Trophoblast cell (in vitro differentiated cells and primary cell): Measurements from ENCODE around the gene LRCOL1.
A peak's percentile ranks its signal among the peaks of the same experiment; 100 is the strongest.

ENCODE experiments used
- DNase-seq, 2 donors: peaks; one replicate each; pipeline ENCODE4 v3.0.0-alpha.2; 2016
- H2AFZ ChIP-seq: 2 replicates; pipeline ENCODE4 v1.6.1; 2013; ENCODE audit warnings: low read length, moderate library complexity, mild to moderate bottlenecking; ENCODE audit not compliant: insufficient read depth, poor library complexity
- H2AK5ac ChIP-seq: 2 replicates; pipeline ENCODE4 v1.6.1; 2013; ENCODE audit warnings: mild to moderate bottlenecking, low read length
- H2BK120ac ChIP-seq: 2 replicates; pipeline ENCODE4 v1.6.1; 2013; ENCODE audit warnings: low read length, mild to moderate bottlenecking, moderate library complexity; ENCODE audit not compliant: insufficient read depth, poor library complexity
- H2BK12ac ChIP-seq: 2 replicates; pipeline ENCODE4 v1.6.1; 2013; ENCODE audit warnings: mild to moderate bottlenecking, low read length, moderate library complexity
- H2BK5ac ChIP-seq: 2 replicates; pipeline ENCODE4 v1.6.1; 2013; ENCODE audit warnings: low read length, low read depth, moderate library complexity, mild to moderate bottlenecking; ENCODE audit not compliant: poor library complexity
- H3K14ac ChIP-seq: 2 replicates; pipeline ENCODE4 v1.6.1; 2013; ENCODE audit warnings: mild to moderate bottlenecking, low read length
- H3K18ac ChIP-seq: 2 replicates; pipeline ENCODE4 v1.6.1; 2013; ENCODE audit warnings: mild to moderate bottlenecking, low read length
- H3K23ac ChIP-seq: 2 replicates; pipeline ENCODE4 v1.6.1; 2013; ENCODE audit warnings: low read length
- H3K27ac ChIP-seq: 2 replicates; pipeline ENCODE4 v1.5.1; 2013; ENCODE audit warnings: low read depth, mild to moderate bottlenecking, inconsistent platforms, low read length, moderate library complexity
- H3K27me3 ChIP-seq: 2 replicates; pipeline ENCODE4 v1.6.1; 2013; ENCODE audit warnings: inconsistent platforms, mild to moderate bottlenecking, low read length, moderate library complexity; ENCODE audit not compliant: insufficient read depth
- H3K36me3 ChIP-seq, 2 experiments: 1 replicate in 1 of 2; 2 replicates in 1 of 2; pipeline ENCODE4 v1.6.1; 2013; ENCODE audit warnings: low read length in 2 of 2, mild to moderate bottlenecking in 2 of 2, moderate library complexity in 1 of 2; ENCODE audit not compliant: insufficient read depth in 2 of 2, control insufficient read depth in 1 of 2
- H3K4ac ChIP-seq: 2 replicates; pipeline ENCODE4 v1.6.1; 2013; ENCODE audit warnings: low read depth, mild to moderate bottlenecking, low read length, moderate library complexity
- H3K4me1 ChIP-seq, 2 experiments: 1 replicate in 1 of 2; 2 replicates in 1 of 2; pipeline ENCODE4 v1.6.1; 2013; ENCODE audit warnings: low read length in 2 of 2, mild to moderate bottlenecking in 2 of 2, moderate library complexity in 1 of 2; ENCODE audit not compliant: insufficient read depth in 2 of 2, control insufficient read depth in 1 of 2
- H3K4me2 ChIP-seq: 2 replicates; pipeline ENCODE4 v1.6.1; 2013; ENCODE audit warnings: inconsistent platforms, mild to moderate bottlenecking, low read length, moderate library complexity
- H3K4me3 ChIP-seq: 2 replicates; pipeline ENCODE4 v1.5.1; 2013; ENCODE audit warnings: mild to moderate bottlenecking, low read depth, low read length, inconsistent platforms
- H3K79me1 ChIP-seq: one replicate; pipeline ENCODE4 v1.6.1; 2013; ENCODE audit warnings: low read length
- H3K79me2 ChIP-seq: 2 replicates; pipeline ENCODE4 v1.6.1; 2013; ENCODE audit warnings: low read length, mild to moderate bottlenecking; ENCODE audit not compliant: control insufficient read depth, insufficient read depth, poor library complexity
- H3K9ac ChIP-seq: 2 replicates; pipeline ENCODE4 v1.6.1; 2013; ENCODE audit warnings: mild to moderate bottlenecking, low read length
- H3K9me3 ChIP-seq: 2 replicates; pipeline ENCODE4 v1.6.1; 2013; ENCODE audit warnings: low read depth, mild to moderate bottlenecking, control low read depth, inconsistent platforms, low read length; ENCODE audit not compliant: insufficient read depth
- H4K12ac ChIP-seq: 2 replicates; pipeline ENCODE4 v1.6.1; 2013; ENCODE audit warnings: low read depth, mild to moderate bottlenecking, low read length, moderate library complexity
- H4K8ac ChIP-seq: 2 replicates; pipeline ENCODE4 v1.6.1; 2013; ENCODE audit warnings: low read depth, mild to moderate bottlenecking, low read length, moderate library complexity
- H4K91ac ChIP-seq: one replicate; pipeline ENCODE4 v1.6.1; 2013; ENCODE audit warnings: low read depth, mild to moderate bottlenecking, low read length, moderate library complexity
- WGBS: extraction: QIAGEN DNeasy Blood & Tissue Kit; methylation state at CpG from one replicate; pipeline ENCODE4 v1.1.7; 2013; ENCODE audit warnings: missing lambda C conversion rate; ENCODE audit not compliant: insufficient read length, insufficient coverage; ENCODE audit errors: extremely low coverage; 5-methylcytosine and 5-hydroxymethylcytosine counted together

LRCOL1 gene

DNA sequence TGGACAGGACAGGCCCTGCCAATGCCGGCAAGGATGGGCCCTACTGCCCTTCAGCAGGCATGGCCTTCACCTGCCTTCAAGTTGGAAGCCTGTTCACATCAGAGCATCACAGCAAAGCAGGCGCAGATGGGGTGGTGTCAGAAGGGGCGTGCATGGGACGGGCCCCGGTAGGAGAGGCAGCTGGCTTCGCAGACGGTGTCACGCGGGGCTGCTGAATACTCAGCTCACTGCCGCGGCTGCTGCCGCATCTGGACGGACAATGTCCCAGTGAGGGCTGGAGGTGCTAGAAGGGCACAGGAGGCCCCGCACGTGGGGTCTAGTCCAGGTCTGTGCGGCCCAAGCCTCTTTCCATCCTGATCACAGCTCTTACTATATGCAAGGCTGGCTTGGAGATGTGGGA lies 42.1 kb downstream of the LRCOL1 start:
- Histone ChIP-seq H2BK120ac (no peak overlapping the region), H3K27me3 (no peaks in the 10 kb centered on the region), H3K4ac (no peak overlapping the region), H3K4me1 (no peaks in the 10 kb centered on the region), H3K27ac (no peak overlapping the region), H3K9me3 (peaks cover 8% of the 10 kb centered on the region), H4K8ac (no peak overlapping the region), H2AK5ac (no peak overlapping the region), H3K23ac (no peak overlapping the region), H4K91ac (no peak overlapping the region), H3K4me3 (no peak overlapping the region), H2BK5ac (no peak overlapping the region), H2AFZ (no peak overlapping the region), H4K12ac (no peak overlapping the region), H3K79me2 (no peaks in the 10 kb centered on the region), H3K9ac (no peak overlapping the region), H3K14ac (no peak overlapping the region), H3K4me2 (no peak overlapping the region), H3K79me1 (no peaks in the 10 kb centered on the region), H3K36me3 (peaks cover 37 to 63% of the 10 kb centered on the region in 2 experiments), H3K18ac (no peak overlapping the region), H2BK12ac (no peak overlapping the region)
- no peak for DNase-seq
- WGBS: no CpG with 5 or more reads among the region's 16 CpGs

DNA sequence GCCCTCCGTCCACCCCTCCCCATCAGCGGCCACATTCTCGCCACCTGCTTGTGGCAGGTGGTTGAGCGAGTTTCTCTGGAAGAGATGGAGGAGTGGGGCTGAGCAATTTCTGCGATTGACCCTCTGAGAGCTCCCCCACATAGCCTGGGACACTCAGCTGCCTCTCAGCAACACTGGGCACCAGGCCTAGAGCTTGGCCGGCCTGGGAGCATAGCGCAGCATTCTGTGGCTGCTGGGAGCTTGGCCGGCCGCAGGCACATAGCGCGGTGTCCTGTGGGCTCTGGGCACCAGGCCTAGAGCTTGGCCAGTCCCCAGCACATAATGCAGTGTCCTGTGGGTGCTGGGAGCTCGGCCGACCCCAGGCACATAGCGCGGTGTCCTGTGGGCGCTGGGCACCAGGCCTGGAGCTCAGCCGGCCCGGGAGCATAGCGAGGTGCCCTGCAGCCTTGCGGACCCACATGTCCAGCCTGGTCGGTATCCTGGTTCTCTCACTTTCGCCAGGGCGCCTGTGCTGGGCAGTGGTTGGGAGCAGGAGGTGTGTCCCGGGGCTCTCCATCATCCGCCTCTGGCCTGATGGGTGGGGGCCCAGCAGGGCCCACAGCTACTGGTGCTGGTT lies 43.8 kb downstream of the LRCOL1 start:
- H2AK5ac ChIP-seq: no peak overlapping the region
- H2BK12ac ChIP-seq: no peak overlapping the region
- no peak overlapping the region for H3K4me2 ChIP-seq
- no peak overlapping the region for H3K14ac ChIP-seq
- H3K23ac ChIP-seq: no peak overlapping the region
- H3K27ac ChIP-seq: no peak overlapping the region
- no peak overlapping the region for H3K4ac ChIP-seq
- no peak overlapping the region for H3K4me3 ChIP-seq
- no peak overlapping the region for H3K18ac ChIP-seq
- no peak overlapping the region for H2BK5ac ChIP-seq
- peaks cover 28 to 48% of the 10 kb centered on the region in 2 experiments for H3K36me3 ChIP-seq
- DNase-seq: no peak
- no peaks in the 10 kb centered on the region for H3K27me3 ChIP-seq
- no peaks in the 10 kb centered on the region for H3K79me2 ChIP-seq
- H3K9ac ChIP-seq: no peak overlapping the region
- no peaks in the 10 kb centered on the region for H3K79me1 ChIP-seq
- no CpG with 5 or more reads among the region's 25 CpGs for WGBS
- no peak overlapping the region for H2AFZ ChIP-seq
- no peak overlapping the region for H4K8ac ChIP-seq
- H3K9me3 ChIP-seq: peaks cover 8% of the 10 kb centered on the region
- no peak overlapping the region for H4K12ac ChIP-seq
- no peak overlapping the region for H4K91ac ChIP-seq
- no peaks in the 10 kb centered on the region for H3K4me1 ChIP-seq
- no peak overlapping the region for H2BK120ac ChIP-seq

DNA sequence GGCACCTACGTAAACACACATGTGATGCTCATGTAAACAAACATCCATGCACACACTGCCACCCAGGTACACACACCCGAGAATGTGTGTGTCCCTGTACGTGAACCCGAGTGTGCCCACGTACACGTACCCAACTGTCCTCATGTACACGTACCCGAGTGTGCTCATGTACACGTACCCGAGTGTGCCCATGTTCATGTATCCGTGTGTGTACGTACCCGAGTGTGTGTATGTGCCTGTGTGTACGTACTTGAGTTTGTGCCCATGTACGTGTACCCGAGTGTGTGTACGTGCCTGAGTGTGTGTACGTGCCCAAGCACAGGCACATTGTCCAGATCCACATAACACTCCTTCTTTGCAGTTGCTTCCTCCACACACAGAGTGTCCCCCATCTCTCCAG lies 45.0 kb downstream of the LRCOL1 start:
- H2BK5ac ChIP-seq: no peak overlapping the region

DNA sequence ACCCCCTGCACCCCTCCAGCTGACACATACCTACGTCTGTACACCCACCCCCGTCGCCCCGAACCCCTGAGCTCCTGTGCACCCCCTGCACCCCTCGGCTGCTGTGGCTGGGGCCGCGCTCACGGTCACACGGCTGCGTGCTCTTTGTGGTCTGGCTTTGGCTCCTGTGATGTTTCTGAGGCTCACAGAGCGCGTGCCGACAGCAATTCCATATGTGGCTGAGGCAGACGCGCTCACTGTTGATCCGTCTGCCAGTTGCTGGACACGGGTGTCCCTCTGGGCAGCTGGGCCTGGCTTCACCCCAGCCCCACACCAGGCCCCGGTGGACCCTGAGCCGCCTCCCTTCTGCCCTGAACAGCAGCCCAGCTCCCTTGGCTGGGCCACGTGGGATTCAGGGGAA lies 46.5 kb downstream of the LRCOL1 start:
- peak overlapping the region; percentile 41 for H3K4ac ChIP-seq
- no peak overlapping the region for H2BK5ac ChIP-seq
- no peak overlapping the region for H3K9ac ChIP-seq
- no peak overlapping the region for H3K4me3 ChIP-seq
- H3K4me1 ChIP-seq: peaks cover 6 to 7% of the 10 kb centered on the region in 2 experiments
- no CpG with 5 or more reads among the region's 20 CpGs for WGBS
- no peak overlapping the region for H3K23ac ChIP-seq
- H2AK5ac ChIP-seq: no peak overlapping the region
- peaks cover 16 to 35% of the 10 kb centered on the region in 2 experiments for H3K36me3 ChIP-seq
- no peak overlapping the region for H3K4me2 ChIP-seq
- peaks cover 6% of the 10 kb centered on the region for H3K79me2 ChIP-seq
- H4K8ac ChIP-seq: no peak overlapping the region
- no peak overlapping the region for H3K14ac ChIP-seq
- H3K27ac ChIP-seq: no peak overlapping the region
- no peak overlapping the region for H3K18ac ChIP-seq
- no peak for DNase-seq
- H3K27me3 ChIP-seq: no peaks in the 10 kb centered on the region
- H4K91ac ChIP-seq: no peak overlapping the region
- H4K12ac ChIP-seq: no peak overlapping the region
- peaks cover 9% of the 10 kb centered on the region for H3K79me1 ChIP-seq
- no peak overlapping the region for H2BK12ac ChIP-seq
- H3K9me3 ChIP-seq: peaks cover 11% of the 10 kb centered on the region
- no peak overlapping the region for H2BK120ac ChIP-seq
- no peak overlapping the region for H2AFZ ChIP-seq

More for the DNA sequence above, 45.0 kb downstream of the LRCOL1 start:
- Histone ChIP-seq H3K4me3 (peak overlapping the region; percentile 63), H3K27me3 (no peaks in the 10 kb centered on the region), H3K27ac (no peak overlapping the region), H2AFZ (no peak overlapping the region), H4K12ac (no peak overlapping the region), H3K79me1 (peaks cover 4% of the 10 kb centered on the region), H4K91ac (no peak overlapping the region), H2BK12ac (no peak overlapping the region), H3K79me2 (peaks cover 3% of the 10 kb centered on the region), H4K8ac (no peak overlapping the region), H3K4ac (no peak overlapping the region), H3K18ac (no peak overlapping the region), H3K36me3 (peaks cover 20 to 39% of the 10 kb centered on the region in 2 experiments), H3K14ac (no peak overlapping the region), H3K4me1 (peaks cover 2 to 7% of the 10 kb centered on the region in 2 experiments), H3K9ac (peak overlapping the region; percentile 14), H3K4me2 (no peak overlapping the region), H2AK5ac (no peak overlapping the region), H2BK120ac (no peak overlapping the region), H3K23ac (peak overlapping the region; percentile 83), H3K9me3 (peaks cover 8% of the 10 kb centered on the region)
- DNase-seq: no peak
- WGBS: no CpG with 5 or more reads among the region's 18 CpGs
